ENCODE data around the gene PDK1.
"Not testable (repeated sequence)": the region's sequence is repeated elsewhere in the genome, so short reads cannot be mapped to it uniquely, and the experiment has no call there.

The PDK1 gene

DNA sequence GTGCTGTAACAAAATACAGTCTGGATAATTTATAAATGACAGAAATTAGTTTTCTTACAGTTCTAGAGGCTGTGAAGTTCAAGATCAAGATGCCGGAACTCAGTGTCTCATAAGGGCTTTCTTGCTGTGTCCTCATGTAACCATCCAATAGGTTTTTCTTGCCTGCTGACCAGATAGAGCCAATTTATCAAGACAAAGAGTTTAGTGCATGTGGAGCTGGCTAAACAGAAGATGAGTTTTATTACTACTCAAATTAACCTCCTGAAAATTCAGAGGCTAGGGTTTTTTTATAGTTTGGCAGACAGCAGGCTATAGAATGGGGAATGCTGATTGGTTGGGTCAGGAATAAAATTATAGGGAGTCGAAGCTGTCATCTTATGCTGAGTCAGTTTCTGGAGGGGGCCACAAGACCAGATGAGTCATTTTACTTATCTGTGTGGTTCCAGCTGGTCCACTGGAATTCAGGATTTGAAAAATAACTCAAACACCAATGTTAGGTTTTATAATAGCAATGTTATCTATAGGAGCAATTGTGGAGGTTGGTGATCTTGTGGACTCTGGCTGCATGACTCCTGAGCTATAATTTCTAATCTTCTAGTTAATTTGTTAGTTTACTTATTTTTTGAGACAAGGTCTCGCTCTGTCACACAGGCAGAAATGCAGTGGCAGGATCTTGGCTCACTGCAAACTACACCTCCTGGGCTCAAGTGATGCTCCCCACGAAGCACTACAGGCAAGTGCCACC, 3.2 kb upstream of the PDK1 start:
- peak; percentile 27 for DNase-seq (ENCODE audit: low read depth)

GRCh38 chr2:172554352-172555271, 1.3 kb upstream of the PDK1 start:
- no peak for DNase-seq (ENCODE audit: low read depth)

- DNase-seq (ENCODE audit: low read depth) = no peak
Measured at GRCh38 chr2:172555272-172555521, 693 bp upstream of the PDK1 start.

DNA sequence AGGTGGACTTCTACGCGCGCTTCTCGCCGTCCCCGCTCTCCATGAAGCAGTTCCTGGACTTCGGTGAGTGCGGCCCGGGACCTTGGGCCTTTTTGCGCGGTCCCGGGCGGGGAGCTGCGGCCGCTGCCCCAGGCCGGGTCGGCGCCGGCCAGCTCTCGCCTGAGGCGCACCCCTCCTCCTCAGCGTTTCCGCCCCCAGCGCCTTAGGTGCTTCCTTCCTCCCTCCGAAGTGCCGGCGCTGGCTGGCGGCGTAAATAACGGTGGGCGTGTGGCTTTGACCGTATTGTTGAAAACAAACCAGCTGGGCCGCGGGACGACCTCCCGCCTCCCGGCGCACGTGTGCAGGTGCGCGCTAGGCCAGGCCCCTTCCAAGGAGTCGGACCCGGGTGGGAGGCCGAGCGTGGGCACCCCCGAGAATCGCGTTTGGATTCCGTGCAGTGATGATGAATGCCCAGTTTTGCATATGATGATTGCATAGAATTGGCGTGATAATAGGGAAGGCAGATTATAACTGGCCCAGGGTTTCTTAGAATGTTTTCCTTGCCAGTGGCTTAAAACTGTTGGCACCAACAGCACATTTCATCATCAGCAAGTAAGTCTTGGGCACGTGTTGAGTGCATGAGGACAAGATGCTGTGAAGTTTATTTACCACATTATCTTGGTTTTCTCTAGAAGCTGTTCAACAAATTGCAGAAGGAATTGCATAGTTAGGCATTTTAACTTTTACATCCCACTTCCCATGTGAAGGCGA, 569 bp downstream of the PDK1 start:
- DNase-seq (ENCODE audit: low read depth) = peak; percentile 38

DNA sequence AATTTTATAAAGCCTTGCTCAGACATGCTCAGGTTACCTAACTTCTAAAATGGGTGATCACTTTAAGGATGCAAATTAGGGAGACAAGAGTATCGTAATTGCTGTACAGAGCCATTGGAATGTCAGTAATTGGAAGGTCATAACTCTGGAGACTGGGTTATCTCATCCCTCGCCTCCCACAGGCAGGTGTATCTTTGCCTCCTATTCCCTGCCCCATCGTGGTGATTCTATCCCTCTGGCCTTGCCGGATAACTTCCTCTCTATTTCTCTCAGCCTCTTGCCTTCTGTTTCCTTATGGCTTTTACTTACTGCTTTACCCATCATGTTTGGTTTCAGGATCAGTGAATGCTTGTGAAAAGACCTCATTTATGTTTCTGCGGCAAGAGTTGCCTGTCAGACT, 2.5 kb downstream of the PDK1 start:
- DNase-seq (ENCODE audit: low read depth) = no peak

GRCh38 chr2:172560721-172561120, 4.8 kb downstream of the PDK1 start:
- DNase-seq (ENCODE audit: low read depth) = no peak

GRCh38 chr2:172561270-172561669, 5.4 kb downstream of the PDK1 start:
- DNase-seq (ENCODE audit: low read depth) = no peak

DNA sequence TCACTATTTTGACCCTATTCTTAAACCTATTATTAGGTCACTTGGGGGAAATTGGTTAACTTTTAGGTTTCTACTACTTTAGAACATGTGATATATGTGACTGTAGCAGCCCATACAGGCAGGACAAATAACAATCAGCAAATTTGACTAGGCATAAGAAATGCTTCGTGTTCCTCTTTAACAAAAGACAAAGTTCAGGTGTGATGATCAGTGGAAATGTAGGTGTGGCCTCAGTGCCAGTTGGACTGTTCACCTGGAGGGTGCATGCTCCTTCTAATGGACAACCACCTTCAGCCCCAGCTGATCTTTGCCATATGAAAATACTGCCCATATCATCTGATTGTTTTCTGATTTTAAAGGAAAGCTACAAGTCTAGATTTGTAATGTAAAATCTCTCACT, 6.4 kb downstream of the PDK1 start:
- no peak for DNase-seq (ENCODE audit: low read depth)

DNA sequence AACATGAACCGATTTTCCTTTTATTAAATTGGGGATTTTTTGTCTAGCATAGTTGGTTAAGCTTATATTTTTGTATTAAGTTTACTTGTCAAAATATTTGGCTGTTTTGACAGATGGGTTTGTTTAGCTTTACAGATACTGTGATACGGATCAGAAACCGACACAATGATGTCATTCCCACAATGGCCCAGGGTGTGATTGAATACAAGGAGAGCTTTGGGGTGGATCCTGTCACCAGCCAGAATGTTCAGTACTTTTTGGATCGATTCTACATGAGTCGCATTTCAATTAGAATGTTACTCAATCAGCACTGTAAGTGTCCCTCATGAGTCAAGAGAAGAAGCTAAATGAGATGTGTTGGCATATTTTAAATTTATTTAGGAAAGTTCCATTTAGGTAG, 8.5 kb downstream of the PDK1 start:
- DNase-seq (ENCODE audit: low read depth) = no peak

DNA sequence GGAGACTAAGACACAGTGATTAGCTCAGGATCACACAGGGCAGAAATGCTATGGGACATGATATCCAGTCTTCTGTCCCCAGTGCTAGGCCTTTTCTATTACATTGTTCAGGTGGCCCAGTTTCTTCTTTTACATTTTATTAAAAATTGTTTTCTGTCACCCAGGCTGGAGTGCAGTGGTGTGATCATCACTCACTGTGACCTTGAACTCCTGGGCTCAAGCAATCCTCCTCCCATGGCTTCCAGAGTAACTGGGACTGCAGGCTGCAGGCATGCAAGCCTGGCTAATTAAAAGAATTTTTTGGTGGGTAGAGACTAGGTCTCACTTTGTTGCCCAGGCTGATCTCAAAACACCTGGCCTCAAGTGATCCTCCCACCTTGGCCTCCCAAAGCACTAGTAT, 15.4 kb downstream of the PDK1 start:
- no peak for DNase-seq (ENCODE audit: low read depth)

GRCh38 chr2:172572981-172573380, 17.1 kb downstream of the PDK1 start:
- no peak for DNase-seq (ENCODE audit: low read depth)

DNA sequence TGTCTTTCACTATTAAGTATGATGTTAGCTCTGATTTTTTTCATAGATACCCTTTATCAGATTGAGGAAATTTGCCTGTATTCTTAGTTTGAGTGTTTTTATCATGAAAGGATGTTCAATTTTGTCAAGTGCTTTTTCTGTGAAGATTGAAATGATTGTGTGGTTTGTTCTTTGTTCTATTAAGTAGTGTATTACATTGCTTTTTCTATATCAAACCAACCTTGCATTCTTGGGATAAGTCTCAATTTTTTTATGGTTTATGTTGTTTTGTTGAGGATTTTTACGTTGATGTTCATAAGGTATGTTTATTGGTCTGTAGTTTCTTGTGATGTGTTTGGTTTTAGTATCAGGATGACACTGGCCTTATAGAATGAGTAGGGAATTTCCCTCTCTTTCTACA, 19.1 kb downstream of the PDK1 start:
- no peak for DNase-seq (ENCODE audit: low read depth)

DNA sequence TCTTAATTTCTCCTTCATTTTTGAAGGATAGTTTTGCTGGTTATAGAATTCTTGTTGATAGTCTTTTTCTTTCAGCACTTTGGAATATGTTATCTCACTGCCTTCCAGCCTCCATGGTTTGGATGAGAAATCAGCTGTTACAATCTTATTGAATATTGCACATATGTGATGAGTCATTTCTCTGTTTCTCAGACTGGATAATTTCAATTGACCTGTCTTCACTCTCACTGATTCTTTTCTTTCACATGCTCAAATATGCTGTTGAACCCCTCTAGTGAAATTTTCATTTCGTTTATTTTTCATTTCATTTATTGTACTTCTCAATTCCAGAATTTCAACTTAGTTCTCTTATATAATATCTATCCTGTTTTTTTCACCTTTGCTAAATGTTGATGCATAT, 22.2 kb downstream of the PDK1 start:
- no peak for DNase-seq (ENCODE audit: low read depth)

DNA sequence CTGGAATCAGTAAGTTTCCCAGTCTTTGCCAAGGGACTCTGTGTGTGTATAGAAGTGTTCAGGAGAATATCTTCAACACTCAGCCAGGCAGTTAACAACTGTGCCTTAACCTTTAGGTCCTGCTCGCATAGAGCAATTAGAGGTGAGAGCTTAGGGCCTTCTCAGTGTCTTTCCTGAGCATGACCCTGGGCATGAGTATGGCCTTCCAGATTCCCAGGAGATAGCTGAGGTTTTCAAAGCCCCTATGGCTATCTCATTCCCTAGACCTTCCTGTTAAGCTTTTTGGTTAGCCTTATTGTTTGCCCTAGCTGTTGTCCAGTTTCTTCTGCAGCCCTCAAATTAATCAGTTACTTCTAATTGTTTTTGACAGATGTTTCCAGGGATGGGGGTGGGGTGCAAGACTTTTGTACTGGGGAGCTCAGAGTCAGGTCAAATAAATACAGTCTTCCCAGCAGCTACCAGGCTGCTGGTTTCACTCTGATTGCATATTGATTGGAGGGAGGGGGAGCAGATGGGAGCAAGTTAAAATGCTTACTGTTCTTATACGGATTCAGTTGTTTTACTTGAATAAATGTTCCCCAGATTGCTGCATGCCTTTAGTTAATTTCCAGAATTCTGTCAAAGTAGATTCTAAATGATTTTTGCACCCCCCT, 23.1 kb downstream of the PDK1 start:
- DNase-seq (ENCODE audit: low read depth) = no peak

GRCh38 chr2:172580544-172580943, 24.7 kb downstream of the PDK1 start:
- DNase-seq (ENCODE audit: low read depth) = no peak

- DNase-seq (ENCODE audit: low read depth) = no peak
Measured at GRCh38 chr2:172582656-172583055, 26.8 kb downstream of the PDK1 start.

- no peak for DNase-seq (ENCODE audit: low read depth)
Measured at GRCh38 chr2:172586245-172586891, 30.5 kb downstream of the PDK1 start.

DNA sequence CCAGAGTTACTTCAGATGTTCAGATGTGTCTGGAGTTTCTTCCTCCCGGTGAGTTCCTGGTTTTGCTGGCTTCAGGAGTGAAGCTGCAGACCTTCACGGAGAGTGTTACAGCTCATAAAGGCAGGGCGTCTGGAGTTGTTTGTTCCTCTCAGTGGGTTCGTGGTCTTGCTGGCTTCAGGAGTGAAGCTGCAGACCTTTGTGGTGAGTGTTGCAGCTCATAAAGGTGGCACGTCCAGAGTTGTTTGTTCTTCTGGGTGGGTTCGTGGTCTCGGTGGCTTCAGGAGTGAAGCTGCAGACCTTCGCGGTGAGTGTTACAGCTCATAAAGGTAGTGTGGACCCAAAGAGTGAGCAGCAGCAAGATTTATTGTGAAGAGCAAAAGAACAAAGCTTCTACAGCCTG, 31.3 kb downstream of the PDK1 start:
- not testable (repeated sequence) for DNase-seq (ENCODE audit: low read depth)

DNA sequence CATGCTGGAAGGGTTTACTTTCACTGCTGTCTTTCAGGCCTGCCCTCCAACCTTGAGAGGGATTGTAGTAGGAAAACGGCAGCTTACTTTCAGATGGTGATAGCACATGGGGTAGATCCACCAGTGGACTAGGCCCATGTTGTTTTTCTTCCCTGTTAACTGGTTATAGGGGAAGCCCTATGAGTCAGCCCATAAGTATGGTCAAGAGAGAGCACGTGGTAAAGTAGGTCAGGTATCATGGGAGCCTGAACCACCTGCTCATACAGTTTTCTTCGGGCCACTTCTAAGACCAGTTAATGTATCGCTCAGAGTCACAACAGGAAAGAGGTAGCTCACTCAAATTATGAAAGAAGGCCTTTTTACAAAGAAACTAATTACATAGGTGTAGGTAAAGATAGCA, 33.0 kb downstream of the PDK1 start:
- DNase-seq (ENCODE audit: low read depth) = no peak

GRCh38 chr2:172591386-172591785, 35.5 kb downstream of the PDK1 start:
- not testable (repeated sequence) for DNase-seq (ENCODE audit: low read depth)

- not testable (repeated sequence) for DNase-seq (ENCODE audit: low read depth)
Measured at GRCh38 chr2:172592190-172592589, 36.3 kb downstream of the PDK1 start.

DNA sequence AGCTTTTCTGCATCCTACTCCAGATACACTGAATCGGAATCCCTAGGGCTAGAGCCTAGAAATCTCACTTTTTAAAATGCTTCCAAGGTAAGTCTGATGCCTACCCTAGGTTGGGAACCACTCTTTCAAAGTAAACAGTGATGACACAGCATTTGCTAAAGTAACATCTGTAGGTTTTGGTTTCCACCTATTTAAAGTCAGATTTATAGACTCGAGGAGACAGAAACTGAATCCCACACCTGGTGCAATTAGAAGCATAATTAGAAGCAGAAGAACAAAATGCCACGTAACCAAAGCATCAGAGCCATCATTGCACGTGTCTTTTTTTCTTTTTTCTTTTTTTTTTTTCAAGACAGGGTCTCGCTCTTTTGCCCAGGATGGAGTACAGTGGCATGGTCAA, 40.9 kb downstream of the PDK1 start:
- no peak for DNase-seq (ENCODE audit: low read depth)

Data from GM04503 (cell line).